HepG2 (cell line): Measurements from ENCODE around the gene GLCE. TPM values are rescaled to one million over a fixed set of nuclear protein-coding genes. Genes with fewer than 3 reads are reported as not detected.

ENCODE experiments used
- CEBPZ ChIP-seq: IDR thresholded peaks from 2 replicates; pipeline ENCODE4 v1.6.1; 2012; ENCODE audit warnings: low read length, improper control_type of control experiment
- EEA1 ChIP-seq: sonication (generic); formaldehyde crosslinking; IDR thresholded peaks from 2 replicates; pipeline ENCODE4 v1.5.1; 2020; ENCODE audit warnings: mild to moderate bottlenecking, missing genetic modification reagents, borderline replicate concordance
- NR2C2 ChIP-seq: sonication (generic); formaldehyde crosslinking; IDR thresholded peaks from 2 replicates; pipeline ENCODE4 v1.4.0; 2020; ENCODE audit warnings: missing genetic modification reagents, mild to moderate bottlenecking, moderate library complexity, borderline replicate concordance
- PITX1 ChIP-seq: sonication (generic); formaldehyde crosslinking; IDR thresholded peaks from 2 replicates; pipeline ENCODE4 v1.5.1; 2020; ENCODE audit warnings: mild to moderate bottlenecking, missing genetic modification reagents
- TBL1XR1 ChIP-seq: fragments of 150-350 bp; IDR thresholded peaks from 2 replicates; pipeline ENCODE4 v1.6.1; 2014; ENCODE audit warnings: borderline replicate concordance, low read length; ENCODE audit not compliant: partially characterized antibody
- TIGD3 ChIP-seq: sonication (generic); formaldehyde crosslinking; IDR thresholded peaks from 2 replicates; pipeline ENCODE4 v1.5.1; 2020; ENCODE audit warnings: mild to moderate bottlenecking, missing genetic modification reagents, borderline replicate concordance
- UBTF ChIP-seq: sonication (generic); formaldehyde crosslinking; IDR thresholded peaks from 2 replicates; pipeline ENCODE4 v1.4.0; 2020; ENCODE audit warnings: mild to moderate bottlenecking, missing genetic modification reagents
- ZBTB43 ChIP-seq: sonication (generic); formaldehyde crosslinking; conservative IDR thresholded peaks from 2 replicates; pipeline ENCODE4 v1.4.0; 2020; ENCODE audit warnings: missing genetic modification reagents
- ZFP37 ChIP-seq: sonication (generic); formaldehyde crosslinking; IDR thresholded peaks from 2 replicates; pipeline ENCODE4 v1.4.0; 2020; ENCODE audit warnings: missing genetic modification reagents, borderline replicate concordance
- ZFP62 ChIP-seq: sonication (generic); formaldehyde crosslinking; IDR thresholded peaks from 2 replicates; pipeline ENCODE4 v1.4.0; 2020; ENCODE audit warnings: missing genetic modification reagents
- ZNF512B ChIP-seq: sonication (generic); formaldehyde crosslinking; IDR thresholded peaks from 2 replicates; pipeline ENCODE4 v1.5.1; 2020; ENCODE audit warnings: missing genetic modification reagents, mild to moderate bottlenecking, borderline replicate concordance
- ZNF558 ChIP-seq: sonication (generic); formaldehyde crosslinking; IDR thresholded peaks from 2 replicates; pipeline ENCODE4 v1.9.0; 2022; ENCODE audit warnings: mild to moderate bottlenecking, missing genetic modification reagents, borderline replicate concordance
- ZNF883 ChIP-seq: sonication (generic); formaldehyde crosslinking; IDR thresholded peaks from 2 replicates; pipeline ENCODE4 v1.5.1; 2020; ENCODE audit warnings: mild to moderate bottlenecking, missing genetic modification reagents; ENCODE audit errors: not compliant biosample characterization
- polyA plus RNA-seq, 8 experiments: library from polyadenylated mRNA; depleted of rRNA in 3 of 8; stranded (reverse) in 7 of 8; unstranded in 1 of 8; fragments of >200 nt; fragmentation: Illumina TruSeq in 4 of 8; extraction: Trizol in 4 of 8; gene quantifications; 2 replicates each; pipeline versions ENCODE4 v1.2.1 to v1.2.3, GENCODE V29; 2011 to 2016; ENCODE audit warnings: low read depth in 4 of 8, missing spikeins in 1 of 8, mixed read lengths in 1 of 8; ENCODE audit not compliant: insufficient read depth in 1 of 8
- total RNA-seq, 5 experiments: library from RNA; depleted of rRNA; stranded (reverse); fragments of >200 nt; fragmentation: Illumina TruSeq; extraction: Trizol; gene quantifications; 2 replicates each; pipeline ENCODE4 v1.2.3, GENCODE V29; 2016; ENCODE audit warnings: low read depth in 1 of 5
- TF ChIP-seq, protein P1 (sequence below): fragments of 450-650 bp; IDR thresholded peaks from 2 replicates; pipeline ENCODE4 v1.6.1; 2017; ENCODE audit warnings: mild to moderate bottlenecking

Gene GLCE
- total and polyA plus RNA-seq, 2 of the 13 experiments (the other 11 are each of a cell fraction or from before 2014, with no cell fraction given), result 12.9 to 23.4 TPM

DNA sequence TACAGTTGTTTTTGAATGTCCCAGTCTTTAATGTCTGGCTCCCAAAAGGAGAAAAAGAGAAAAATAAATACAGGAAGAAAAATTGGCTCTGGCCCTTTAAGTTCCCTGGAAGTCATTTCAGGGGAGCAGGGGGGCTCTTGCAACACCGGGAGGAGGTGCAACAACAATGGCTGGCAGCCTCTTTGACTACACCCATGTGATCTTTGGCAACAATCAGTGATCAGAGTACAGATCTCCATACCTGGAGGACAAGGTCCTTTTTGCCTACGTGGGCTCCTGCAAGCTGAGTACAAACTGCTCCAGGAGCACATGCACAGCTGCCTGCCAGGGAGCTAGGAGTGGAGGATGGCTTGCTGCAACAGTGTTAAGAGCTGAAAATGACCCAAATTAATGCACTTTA lies 63.9 kb downstream of the GLCE start (continued):
- TF ChIP-seq CEBPZ (no peak), ZNF883 (CRISPR knock-in tag) (no peak), PITX1 (CRISPR knock-in tag) (peak; percentile 84; the same call in 1 of the 2 replicates), ZFP62 (no peak), UBTF (CRISPR knock-in tag) (peak; percentile 22; the same call in 1 of the 2 replicates), ZBTB43 (CRISPR knock-in tag) (no peak), EEA1 (CRISPR knock-in tag) (no peak), TIGD3 (no peak), ZFP37 (CRISPR knock-in tag) (peak; percentile 64; the same call in 1 of the 2 replicates), TBL1XR1 (peak; percentile 96), ZNF558 (CRISPR knock-in tag) (no peak), NR2C2 (CRISPR knock-in tag) (no peak), ZNF512B (CRISPR knock-in tag) (no peak)
- TF ChIP-seq, protein P1, sequence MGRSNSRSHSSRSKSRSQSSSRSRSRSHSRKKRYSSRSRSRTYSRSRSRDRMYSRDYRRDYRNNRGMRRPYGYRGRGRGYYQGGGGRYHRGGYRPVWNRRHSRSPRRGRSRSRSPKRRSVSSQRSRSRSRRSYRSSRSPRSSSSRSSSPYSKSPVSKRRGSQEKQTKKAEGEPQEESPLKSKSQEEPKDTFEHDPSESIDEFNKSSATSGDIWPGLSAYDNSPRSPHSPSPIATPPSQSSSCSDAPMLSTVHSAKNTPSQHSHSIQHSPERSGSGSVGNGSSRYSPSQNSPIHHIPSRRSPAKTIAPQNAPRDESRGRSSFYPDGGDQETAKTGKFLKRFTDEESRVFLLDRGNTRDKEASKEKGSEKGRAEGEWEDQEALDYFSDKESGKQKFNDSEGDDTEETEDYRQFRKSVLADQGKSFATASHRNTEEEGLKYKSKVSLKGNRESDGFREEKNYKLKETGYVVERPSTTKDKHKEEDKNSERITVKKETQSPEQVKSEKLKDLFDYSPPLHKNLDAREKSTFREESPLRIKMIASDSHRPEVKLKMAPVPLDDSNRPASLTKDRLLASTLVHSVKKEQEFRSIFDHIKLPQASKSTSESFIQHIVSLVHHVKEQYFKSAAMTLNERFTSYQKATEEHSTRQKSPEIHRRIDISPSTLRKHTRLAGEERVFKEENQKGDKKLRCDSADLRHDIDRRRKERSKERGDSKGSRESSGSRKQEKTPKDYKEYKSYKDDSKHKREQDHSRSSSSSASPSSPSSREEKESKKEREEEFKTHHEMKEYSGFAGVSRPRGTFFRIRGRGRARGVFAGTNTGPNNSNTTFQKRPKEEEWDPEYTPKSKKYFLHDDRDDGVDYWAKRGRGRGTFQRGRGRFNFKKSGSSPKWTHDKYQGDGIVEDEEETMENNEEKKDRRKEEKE, result no peak
